Neural progenitor cell (in vitro differentiated cells): ENCODE results near the gene FXYD5.

Source experiments
- EZH2 ChIP-seq: fragments of 200-600 bp; sonication (generic); IDR thresholded peaks from 2 replicates; pipeline ENCODE4 v1.6.1; 2017; ENCODE audit warnings: antibody characterized with exemption, mild to moderate bottlenecking, moderate library complexity
- EZH2phosphoT487 ChIP-seq: fragments of 200-600 bp; sonication (generic); IDR thresholded peaks from 2 replicates; pipeline ENCODE4 v1.6.1; 2017; ENCODE audit warnings: antibody characterized with exemption
- TF ChIP-seq, protein P1 (sequence below): fragments of 200-600 bp; sonication (generic); IDR thresholded peaks from 2 replicates; pipeline ENCODE4 v1.5.1; 2017; ENCODE audit warnings: antibody characterized with exemption, mild to moderate bottlenecking

DNA sequence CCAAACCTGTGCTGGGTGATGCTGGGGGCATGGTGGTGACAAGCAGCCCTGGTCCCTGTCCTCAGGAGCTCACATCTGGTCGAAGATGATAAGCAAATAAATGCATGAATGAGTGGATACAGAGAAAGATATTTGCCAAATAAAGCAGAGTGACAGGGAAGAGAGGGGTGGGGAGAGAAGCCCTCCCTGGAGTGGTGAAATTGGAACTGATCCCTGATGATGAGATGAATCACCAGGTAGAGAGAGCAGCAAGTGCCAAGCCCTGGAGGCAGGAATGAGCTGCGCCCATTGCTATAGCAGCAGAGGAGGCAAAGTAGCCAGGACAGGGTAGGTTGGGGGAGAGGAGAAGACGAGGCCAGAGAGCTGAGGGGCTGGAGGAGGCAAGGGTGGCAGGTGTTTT lies 13.7 kb downstream of the FXYD5 start:
- TF ChIP-seq EZH2phosphoT487 (no peak), EZH2 (no peak)
- TF ChIP-seq, protein P1, sequence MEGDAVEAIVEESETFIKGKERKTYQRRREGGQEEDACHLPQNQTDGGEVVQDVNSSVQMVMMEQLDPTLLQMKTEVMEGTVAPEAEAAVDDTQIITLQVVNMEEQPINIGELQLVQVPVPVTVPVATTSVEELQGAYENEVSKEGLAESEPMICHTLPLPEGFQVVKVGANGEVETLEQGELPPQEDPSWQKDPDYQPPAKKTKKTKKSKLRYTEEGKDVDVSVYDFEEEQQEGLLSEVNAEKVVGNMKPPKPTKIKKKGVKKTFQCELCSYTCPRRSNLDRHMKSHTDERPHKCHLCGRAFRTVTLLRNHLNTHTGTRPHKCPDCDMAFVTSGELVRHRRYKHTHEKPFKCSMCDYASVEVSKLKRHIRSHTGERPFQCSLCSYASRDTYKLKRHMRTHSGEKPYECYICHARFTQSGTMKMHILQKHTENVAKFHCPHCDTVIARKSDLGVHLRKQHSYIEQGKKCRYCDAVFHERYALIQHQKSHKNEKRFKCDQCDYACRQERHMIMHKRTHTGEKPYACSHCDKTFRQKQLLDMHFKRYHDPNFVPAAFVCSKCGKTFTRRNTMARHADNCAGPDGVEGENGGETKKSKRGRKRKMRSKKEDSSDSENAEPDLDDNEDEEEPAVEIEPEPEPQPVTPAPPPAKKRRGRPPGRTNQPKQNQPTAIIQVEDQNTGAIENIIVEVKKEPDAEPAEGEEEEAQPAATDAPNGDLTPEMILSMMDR, result no peak
